ENCODE measurements around the gene UGT2B7. TPM values are rescaled to one million over a fixed set of nuclear protein-coding genes. Genes with fewer than 3 reads are reported as not detected.
"Not testable (repeated sequence)": the region's sequence is repeated elsewhere in the genome, so short reads cannot be mapped to it uniquely, and the experiment has no call there.

Gene UGT2B7
- total RNA-seq, 1 experiment from 2014 or later = not detected

- Histone ChIP-seq H3K27ac (ENCODE audit: low read length) (no peak overlapping the region), H3K9me3 (ENCODE audit: control insufficient read depth, insufficient read depth, low read depth, low read length) (no peaks in the 10 kb centered on the region), H3K4me1 (ENCODE audit: control insufficient read depth, insufficient read depth, low read length) (no peaks in the 10 kb centered on the region), H3K27me3 (ENCODE audit: control insufficient read depth, insufficient read depth, low read length) (no peaks in the 10 kb centered on the region), H3K36me3 (ENCODE audit: control insufficient read depth, insufficient read depth, low read length) (no peaks in the 10 kb centered on the region), H3K4me3 (ENCODE audit: low read depth in 2 of 2, low read length in 2 of 2) (no peak overlapping the region)
- no TSS peak for BruUV-seq (replicated peaks)
- no peak for ATAC-seq
- POLR2A ChIA-PET = no interaction called here
- in situ Hi-C loops (cut with HindIII; ENCODE audit: low pct_unique_long_range_greater_than_20kb, low sequenced_read_pairs) (no loop called here), intact Hi-C loops (cut with micrococcal nuclease; ENCODE audit: unreplicated experiment) (no loop called here)
- TF ChIP-seq POLR2AphosphoS5 (IDR thresholded peaks at IDR 0.05; ENCODE audit: low read depth, low read length) = no peak
- no peak for TF ChIP-seq REST (IDR thresholded peaks at IDR 0.05; ENCODE audit: insufficient read depth in 1 of 2, low read depth in 2 of 2, low read length in 1 of 2)
- TF ChIP-seq SIN3A (IDR thresholded peaks at IDR 0.05; ENCODE audit: borderline replicate concordance, insufficient read depth, low read depth, low read length) = no peak
- no peak for TF ChIP-seq CTCF (IDR thresholded peaks at IDR 0.05)
- TF ChIP-seq TCF7L2 (IDR thresholded peaks at IDR 0.05; ENCODE audit: low read depth, low read length) = no peak
- CTCF ChIA-PET = interaction anchor here (0.6 kb wide), 1 partner anchor 147 kb away, joined by 4 read pairs; no protein-coding TSS in a partner anchor
- no peak for DNase-seq (ENCODE audit: low read depth, low spot score)
Measured at GRCh38 chr4:69051576-69051943, 44.7 kb upstream of the UGT2B7 start.

- BruUV-seq (replicated peaks); H3K9me3 ChIP-seq (ENCODE audit: control insufficient read depth, insufficient read depth, low read depth, low read length); CTCF ChIA-PET; H3K36me3 ChIP-seq (ENCODE audit: control insufficient read depth, insufficient read depth, low read length); H3K4me1 ChIP-seq (ENCODE audit: control insufficient read depth, insufficient read depth, low read length); H3K27me3 ChIP-seq (ENCODE audit: control insufficient read depth, insufficient read depth, low read length); ATAC-seq; in situ Hi-C loops (cut with HindIII; ENCODE audit: low pct_unique_long_range_greater_than_20kb, low sequenced_read_pairs); H3K27ac ChIP-seq (ENCODE audit: low read length); POLR2A ChIA-PET; intact Hi-C loops (cut with micrococcal nuclease; ENCODE audit: unreplicated experiment); H3K4me3 ChIP-seq (ENCODE audit: low read depth in 2 of 2, low read length in 2 of 2); DNase-seq (ENCODE audit: low read depth, low spot score): not testable (repeated sequence)
Measured at GRCh38 chr4:69053309-69053885, 42.9 kb upstream of the UGT2B7 start.

- BruUV-seq (replicated peaks); H3K4me3 ChIP-seq (ENCODE audit: low read depth in 2 of 2, low read length in 2 of 2); POLR2A ChIA-PET: not testable (repeated sequence)
Measured at GRCh38 chr4:69054033-69054432, 42.2 kb upstream of the UGT2B7 start.

More at GRCh38 chr4:69054033-69054432, 42.2 kb upstream of the UGT2B7 start:
- H3K27ac ChIP-seq (ENCODE audit: low read length); CTCF ChIA-PET; DNase-seq (ENCODE audit: low read depth, low spot score); H3K27me3 ChIP-seq (ENCODE audit: control insufficient read depth, insufficient read depth, low read length); intact Hi-C loops (cut with micrococcal nuclease; ENCODE audit: unreplicated experiment); H3K9me3 ChIP-seq (ENCODE audit: control insufficient read depth, insufficient read depth, low read depth, low read length); H3K4me1 ChIP-seq (ENCODE audit: control insufficient read depth, insufficient read depth, low read length); ATAC-seq; H3K36me3 ChIP-seq (ENCODE audit: control insufficient read depth, insufficient read depth, low read length); in situ Hi-C loops (cut with HindIII; ENCODE audit: low pct_unique_long_range_greater_than_20kb, low sequenced_read_pairs): not testable (repeated sequence)
